ENCODE measurements around the gene GIMAP1. TPM values are rescaled to one million over a fixed set of nuclear protein-coding genes. Genes with fewer than 3 reads are reported as not detected.

The GIMAP1 gene
- total RNA-seq, 3 donors from 2014 or later: 2.1 to 2.7 (median 2.1) TPM

Other genes starting within 250 kb of the GIMAP1 start
- 10 to 100 TPM; 23.9 to 28.3 (median 25.0) TPM for gene GIMAP7, start 201.7 kb upstream of the GIMAP1 start, total RNA-seq
- 10 to 100 TPM; 10.1 to 11.1 (median 11.1) TPM for gene GIMAP4, start 149.2 kb upstream of the GIMAP1 start, total RNA-seq
- gene GIMAP6, start 84.2 kb upstream of the GIMAP1 start, total RNA-seq: 10 to 100 TPM; 14.8 to 20.0 (median 18.1) TPM
- 10 to 100 TPM; 19.7 to 22.7 (median 19.8) TPM for gene GIMAP2, start 30.9 kb upstream of the GIMAP1 start, total RNA-seq
- gene GIMAP5, start 20.8 kb downstream of the GIMAP1 start, total RNA-seq: 10 to 100 TPM; 44.1 to 52.2 (median 50.2) TPM
- under 1 TPM; 0.24 to 0.58 (median 0.33) TPM for gene TMEM176B, start 83.8 kb downstream of the GIMAP1 start, total RNA-seq
- under 1 TPM; 0.20 to 0.24 (median 0.22) TPM for gene TMEM176A, start 84.2 kb downstream of the GIMAP1 start, total RNA-seq
- under 1 TPM in 1 of 3 donors, not detected in 2; 0.10 TPM for gene AOC1, start 135.9 kb downstream of the GIMAP1 start, total RNA-seq